GM20000 (cell line): ENCODE measurements around the gene TBX18.

Experiments
- DNase-seq: peaks from one replicate; pipeline ENCODE4 v3.0.0; 2012; ENCODE audit warnings: low spot score
- CTCF ChIP-seq: IDR thresholded peaks from 2 replicates; pipeline ENCODE4 v1.5.1; 2012; ENCODE audit warnings: mild to moderate bottlenecking, control low read depth; ENCODE audit errors: extremely low read depth, missing control alignments

TBX18 gene

GRCh38 chr6:84762220-84763002, 2.0 kb downstream of the TBX18 start:
- DNase-seq: peak; percentile 34
- TF ChIP-seq CTCF: no peak

GRCh38 chr6:84758486-84758885, 5.9 kb downstream of the TBX18 start:
- no peak for DNase-seq
- no peak for TF ChIP-seq CTCF

GRCh38 chr6:84756877-84757276, 7.5 kb downstream of the TBX18 start:
- TF ChIP-seq CTCF: no peak
- DNase-seq: no peak

- no peak for DNase-seq
- TF ChIP-seq CTCF: no peak
These were observed 7.9 kb downstream of the TBX18 start for GRCh38 chr6:84756466-84756865.

- no peak for TF ChIP-seq CTCF
These were observed 11.2 kb downstream of the TBX18 start for GRCh38 chr6:84753173-84753572.

GRCh38 chr6:84752118-84752850, 12.1 kb downstream of the TBX18 start:
- no peak for TF ChIP-seq CTCF

More at GRCh38 chr6:84753173-84753572, 11.2 kb downstream of the TBX18 start:
- DNase-seq: no peak

GRCh38 chr6:84749181-84749580, 15.2 kb downstream of the TBX18 start:
- no peak for TF ChIP-seq CTCF
- no peak for DNase-seq

More at GRCh38 chr6:84752118-84752850, 12.1 kb downstream of the TBX18 start:
- no peak for DNase-seq
